Calu3 (cell line): Measurements from ENCODE around the gene RITA1. TPM values are rescaled to one million over a fixed set of nuclear protein-coding genes. Genes with fewer than 3 reads are reported as not detected.

Source experiments
- BruUV-seq: library from RNA; stranded (reverse); fragments of 400-500 nt; replicated peaks from 2 replicates; lab custom pipeline; 2021; lab: Mats Ljungman, UMichigan
- CTCF ChIA-PET: fragments of 300-600 bp; sonication (Branson Sonifier 250); formaldehyde crosslinking; loops from one replicate; lab custom pipeline; 2022; ENCODE audit warnings: antibody characterized with exemption; lab: Charles Lee
- DNase-seq: peaks from one replicate; pipeline ENCODE4 v3.0.0; 2022
- H3K27ac Mint-ChIP-seq: one replicate; pipeline ENCODE4 v1.8.0; 2022; ENCODE audit warnings: mixed read lengths; ENCODE audit not compliant: unreplicated experiment
- H3K27me3 Mint-ChIP-seq: one replicate; pipeline ENCODE4 v1.8.0; 2022; ENCODE audit warnings: mixed read lengths; ENCODE audit not compliant: unreplicated experiment
- H3K36me3 Mint-ChIP-seq: one replicate; pipeline ENCODE4 v1.8.0; 2022; ENCODE audit warnings: mild to moderate bottlenecking, moderate library complexity, mixed read lengths; ENCODE audit not compliant: insufficient read depth, unreplicated experiment
- H3K4me1 Mint-ChIP-seq: one replicate; pipeline ENCODE4 v1.8.0; 2022; ENCODE audit warnings: mild to moderate bottlenecking, low read depth, mixed read lengths; ENCODE audit not compliant: unreplicated experiment
- H3K4me3 Mint-ChIP-seq: one replicate; pipeline ENCODE4 v1.8.0; 2022; ENCODE audit warnings: mild to moderate bottlenecking, low read depth, moderate library complexity, mixed read lengths; ENCODE audit not compliant: unreplicated experiment
- H3K9me3 Mint-ChIP-seq: one replicate; pipeline ENCODE4 v1.8.0; 2022; ENCODE audit warnings: low read depth, mixed read lengths; ENCODE audit not compliant: unreplicated experiment
- CTCF ChIP-seq: fragments of 200-600 bp; IDR thresholded peaks from one replicate; pipeline ENCODE4 v1.8.0; 2022; ENCODE audit warnings: antibody characterized with exemption; ENCODE audit not compliant: unreplicated experiment
- intact Hi-C: fragments of 100-400 bp; cut with micrococcal nuclease; formaldehyde crosslinking; loops from one replicate; pipeline ENCODE4 v1.10.0; 2022; ENCODE audit not compliant: unreplicated experiment
- total RNA-seq: library from RNA; stranded (reverse); gene quantifications from 2 replicates; pipeline ENCODE4 v1.2.3, GENCODE V29; 2022

Gene RITA1
- total RNA-seq, 1 experiment from 2014 or later = 27.4 TPM

- Mint-ChIP-seq H3K27ac (peak overlapping the region; percentile 13), H3K4me3 (peak overlapping the region; percentile 98), H3K27me3 (no peaks in the 10 kb centered on the region), H3K9me3 (no peaks in the 10 kb centered on the region), H3K4me1 (peaks cover 30% of the 10 kb centered on the region), H3K36me3 (peaks cover 41% of the 10 kb centered on the region)
- intact Hi-C loops = loop anchor here (2.0 to 5.0 kb wide), 2 partner anchors 18 to 160 kb away; partner anchors contain the start of gene RASAL1
- TSS peak; percentile 26 for BruUV-seq
- TF ChIP-seq CTCF = no peak
- CTCF ChIA-PET = interaction anchor here (0.9 to 5.9 kb wide), 9 partner anchors 10 to 103 kb away, joined by 3 to 108 read pairs (median 5); partner anchors contain the start of gene RASAL1
- DNase-seq = no peak
Measured at GRCh38 chr12:113152196-113152834, 33.2 kb upstream of the RITA1 start.

GRCh38 chr12:113152835-113153814 is 32.4 kb upstream of the RITA1 start:
- CTCF ChIA-PET = interaction anchor here (0.8 to 5.9 kb wide), 10 partner anchors 11 to 104 kb away, joined by 3 to 108 read pairs (median 5); partner anchors contain the start of gene RASAL1
- H3K4me3 Mint-ChIP-seq = peak overlapping the region; percentile 98
- no peaks in the 10 kb centered on the region for H3K27me3 Mint-ChIP-seq
- peaks cover 30% of the 10 kb centered on the region for H3K4me1 Mint-ChIP-seq
- H3K36me3 Mint-ChIP-seq = peaks cover 48% of the 10 kb centered on the region
- peak overlapping the region; percentile 13 for H3K27ac Mint-ChIP-seq
- DNase-seq = peak; percentile 89
- TSS peak; percentile 69 for BruUV-seq
- no peaks in the 10 kb centered on the region for H3K9me3 Mint-ChIP-seq
- intact Hi-C loops = loop anchor here (1.0 to 5.0 kb wide), 4 partner anchors 18 to 161 kb away; partner anchors contain the start of gene RASAL1
- TF ChIP-seq CTCF = peak; percentile 25

- intact Hi-C loops = loop anchor here (5.0 kb wide), 1 partner anchor 162 kb away; no protein-coding TSS in a partner anchor
- H3K27ac Mint-ChIP-seq = no peak overlapping the region
- no peaks in the 10 kb centered on the region for H3K27me3 Mint-ChIP-seq
- CTCF ChIA-PET = interaction anchor here (5.9 kb wide), 1 partner anchor 18 kb away, joined by 108 read pairs; the partner anchor contains the start of gene RASAL1
- no peak for DNase-seq
- peaks cover 55% of the 10 kb centered on the region for H3K36me3 Mint-ChIP-seq
- peaks cover 30% of the 10 kb centered on the region for H3K4me1 Mint-ChIP-seq
- no peak overlapping the region for H3K4me3 Mint-ChIP-seq
- no TSS peak for BruUV-seq
- H3K9me3 Mint-ChIP-seq = no peaks in the 10 kb centered on the region
- TF ChIP-seq CTCF = no peak
Measured at GRCh38 chr12:113154351-113154973, 31.1 kb upstream of the RITA1 start.

GRCh38 chr12:113155060-113155459 is 30.5 kb upstream of the RITA1 start:
- Mint-ChIP-seq H3K4me3 (no peak overlapping the region), H3K36me3 (peaks cover 57% of the 10 kb centered on the region), H3K9me3 (no peaks in the 10 kb centered on the region), H3K4me1 (peaks cover 29% of the 10 kb centered on the region), H3K27ac (no peak overlapping the region), H3K27me3 (no peaks in the 10 kb centered on the region)
- CTCF ChIA-PET = interaction anchor here (0.8 kb wide), 1 partner anchor 151 kb away, joined by 4 read pairs; no protein-coding TSS in a partner anchor
- BruUV-seq = no TSS peak
- no peak for DNase-seq
- no peak for TF ChIP-seq CTCF
- intact Hi-C loops = no loop called here
